ENCODE results near the gene ANTXR1. TPM values are rescaled to one million over a fixed set of nuclear protein-coding genes. Genes with fewer than 3 reads are reported as not detected.

ANTXR1 gene
- total RNA-seq, 1 experiment from 2014 or later, result 0.66 TPM

DNA sequence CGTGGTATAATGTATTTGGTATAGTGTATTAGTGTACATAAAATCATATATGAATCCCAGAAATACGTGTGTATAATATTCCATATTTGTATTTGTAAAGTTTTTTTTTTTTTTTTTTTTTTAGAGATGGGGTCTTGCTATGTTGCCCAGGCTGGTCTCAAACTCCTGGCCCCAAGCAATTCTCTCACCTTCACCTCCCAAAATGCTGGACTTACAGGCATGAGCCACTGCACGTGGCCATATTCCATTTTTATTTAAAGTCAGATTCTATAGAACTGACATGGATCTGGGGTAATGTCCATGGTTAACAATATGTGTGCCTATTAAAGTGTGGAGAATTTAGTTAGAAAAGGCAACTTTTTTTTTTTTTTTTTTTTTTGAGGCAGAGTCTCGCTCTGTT is 71.5 kb downstream of the ANTXR1 start:
- intact Hi-C loops (cut with micrococcal nuclease; ENCODE audit: unreplicated experiment), result no loop called here
- Mint-ChIP-seq H3K4me1 (ENCODE audit: low read depth, unreplicated experiment) (peaks cover 20% of the 10 kb centered on the region), H3K4me3 (ENCODE audit: low read depth, unreplicated experiment) (no peak overlapping the region), H3K36me3 (ENCODE audit: insufficient read depth, unreplicated experiment) (peaks cover 5% of the 10 kb centered on the region), H3K27ac (ENCODE audit: unreplicated experiment) (no peak overlapping the region), H3K9me3 (ENCODE audit: low read depth, unreplicated experiment) (peaks cover 2% of the 10 kb centered on the region), H3K27me3 (ENCODE audit: unreplicated experiment) (peaks cover 33% of the 10 kb centered on the region)
- CTCF ChIA-PET, result no interaction called here
- no peak for DNase-seq
- BruUV-seq (replicated peaks), result no TSS peak
- no peak for TF ChIP-seq CTCF (IDR thresholded peaks at IDR 0.05; ENCODE audit: unreplicated experiment)

DNA sequence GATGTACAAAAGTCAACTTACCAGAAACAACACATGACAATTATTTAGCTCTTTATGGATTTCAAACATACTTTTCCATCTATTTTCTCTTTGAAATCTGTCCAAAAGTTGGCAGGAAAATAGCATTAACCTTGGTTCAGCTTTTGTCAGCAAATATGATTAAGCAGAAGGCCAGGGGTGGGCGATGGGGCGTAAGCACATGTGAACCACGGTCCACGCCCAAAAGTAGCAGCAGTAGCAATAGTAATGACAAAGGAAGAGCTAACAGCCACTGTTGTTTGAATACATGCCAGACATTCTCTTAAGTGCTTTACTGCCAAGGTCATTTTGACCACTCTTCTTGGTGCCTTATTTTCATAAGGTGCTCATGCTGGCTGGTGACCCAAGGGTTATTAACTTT is 73.5 kb downstream of the ANTXR1 start:
- TF ChIP-seq CTCF (IDR thresholded peaks at IDR 0.05; ENCODE audit: unreplicated experiment), result no peak
- BruUV-seq (replicated peaks), result no TSS peak
- CTCF ChIA-PET, result no interaction called here
- no peak overlapping the region for H3K4me3 Mint-ChIP-seq (ENCODE audit: low read depth, unreplicated experiment)
- intact Hi-C loops (cut with micrococcal nuclease; ENCODE audit: unreplicated experiment), result no loop called here
- DNase-seq, result no peak
- H3K4me1 Mint-ChIP-seq (ENCODE audit: low read depth, unreplicated experiment), result peaks cover 20% of the 10 kb centered on the region
- H3K36me3 Mint-ChIP-seq (ENCODE audit: insufficient read depth, unreplicated experiment), result peaks cover 5% of the 10 kb centered on the region
- peaks cover 42% of the 10 kb centered on the region for H3K27me3 Mint-ChIP-seq (ENCODE audit: unreplicated experiment)
- peaks cover 2% of the 10 kb centered on the region for H3K9me3 Mint-ChIP-seq (ENCODE audit: low read depth, unreplicated experiment)
- H3K27ac Mint-ChIP-seq (ENCODE audit: unreplicated experiment), result no peak overlapping the region

- Mint-ChIP-seq H3K4me3 (ENCODE audit: low read depth, unreplicated experiment) (no peak overlapping the region), H3K36me3 (ENCODE audit: insufficient read depth, unreplicated experiment) (peaks cover 5% of the 10 kb centered on the region), H3K4me1 (ENCODE audit: low read depth, unreplicated experiment) (peaks cover 14% of the 10 kb centered on the region), H3K27ac (ENCODE audit: unreplicated experiment) (no peak overlapping the region), H3K27me3 (ENCODE audit: unreplicated experiment) (peaks cover 42% of the 10 kb centered on the region), H3K9me3 (ENCODE audit: low read depth, unreplicated experiment) (peaks cover 2% of the 10 kb centered on the region)
- no TSS peak for BruUV-seq (replicated peaks)
- DNase-seq, result no peak
- intact Hi-C loops (cut with micrococcal nuclease; ENCODE audit: unreplicated experiment), result no loop called here
- TF ChIP-seq CTCF (IDR thresholded peaks at IDR 0.05; ENCODE audit: unreplicated experiment), result no peak
- CTCF ChIA-PET, result no interaction called here
These were observed 74.4 kb downstream of the ANTXR1 start for GRCh38 chr2:69087211-69087911.

DNA sequence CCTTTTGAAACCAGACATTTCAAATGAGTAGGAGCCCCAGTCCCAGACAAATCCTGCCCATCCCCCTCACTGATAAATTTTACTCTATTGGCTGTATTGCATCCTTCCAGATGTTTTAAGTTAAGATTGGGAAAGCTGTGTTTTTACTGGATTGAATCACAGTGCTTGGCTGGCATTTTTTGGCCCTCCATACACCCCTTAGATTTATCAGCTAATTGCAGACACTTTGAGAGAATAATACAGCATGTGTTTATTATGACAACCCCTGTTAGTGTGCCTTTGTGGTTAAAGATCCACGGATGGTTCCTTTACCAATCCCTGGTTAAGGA is 74.9 kb downstream of the ANTXR1 start:
- Mint-ChIP-seq H3K36me3 (ENCODE audit: insufficient read depth, unreplicated experiment) (peaks cover 5% of the 10 kb centered on the region), H3K27me3 (ENCODE audit: unreplicated experiment) (peaks cover 42% of the 10 kb centered on the region), H3K4me1 (ENCODE audit: low read depth, unreplicated experiment) (peaks cover 9% of the 10 kb centered on the region), H3K4me3 (ENCODE audit: low read depth, unreplicated experiment) (no peak overlapping the region), H3K27ac (ENCODE audit: unreplicated experiment) (no peak overlapping the region), H3K9me3 (ENCODE audit: low read depth, unreplicated experiment) (peaks cover 2% of the 10 kb centered on the region)
- no peak for DNase-seq
- BruUV-seq (replicated peaks), result no TSS peak
- no peak for TF ChIP-seq CTCF (IDR thresholded peaks at IDR 0.05; ENCODE audit: unreplicated experiment)
- CTCF ChIA-PET, result no interaction called here
- intact Hi-C loops (cut with micrococcal nuclease; ENCODE audit: unreplicated experiment), result no loop called here

Data from Calu3 (cell line).